ENCODE measurements around the gene TTC19. TPM values are rescaled to one million over a fixed set of nuclear protein-coding genes. Genes with fewer than 3 reads are reported as not detected.

The TTC19 gene
- total RNA-seq, 1 donor from 2014 or later: 47.2 TPM

Other genes starting within 250 kb of the TTC19 start
- 8.0 and 9.5 TPM in 2 replicates for gene ADORA2B, start 54.7 kb upstream of the TTC19 start, total RNA-seq
- 15.7 and 17.8 TPM in 2 replicates for gene ZSWIM7, start 120 bp upstream of the TTC19 start, total RNA-seq
- gene NCOR1, start 215.7 kb downstream of the TTC19 start, total RNA-seq: 96.1 and 138 TPM in 2 replicates
- 8.7 and 18.4 TPM in 2 replicates for gene PIGL, start 217.4 kb downstream of the TTC19 start, total RNA-seq